ENCODE measurements around the gene SNX18.

SNX18 gene

GRCh38 chr5:54580997-54581811 is 63.6 kb downstream of the SNX18 start:
- no peak for DNase-seq (ENCODE audit: low spot score)

DNA sequence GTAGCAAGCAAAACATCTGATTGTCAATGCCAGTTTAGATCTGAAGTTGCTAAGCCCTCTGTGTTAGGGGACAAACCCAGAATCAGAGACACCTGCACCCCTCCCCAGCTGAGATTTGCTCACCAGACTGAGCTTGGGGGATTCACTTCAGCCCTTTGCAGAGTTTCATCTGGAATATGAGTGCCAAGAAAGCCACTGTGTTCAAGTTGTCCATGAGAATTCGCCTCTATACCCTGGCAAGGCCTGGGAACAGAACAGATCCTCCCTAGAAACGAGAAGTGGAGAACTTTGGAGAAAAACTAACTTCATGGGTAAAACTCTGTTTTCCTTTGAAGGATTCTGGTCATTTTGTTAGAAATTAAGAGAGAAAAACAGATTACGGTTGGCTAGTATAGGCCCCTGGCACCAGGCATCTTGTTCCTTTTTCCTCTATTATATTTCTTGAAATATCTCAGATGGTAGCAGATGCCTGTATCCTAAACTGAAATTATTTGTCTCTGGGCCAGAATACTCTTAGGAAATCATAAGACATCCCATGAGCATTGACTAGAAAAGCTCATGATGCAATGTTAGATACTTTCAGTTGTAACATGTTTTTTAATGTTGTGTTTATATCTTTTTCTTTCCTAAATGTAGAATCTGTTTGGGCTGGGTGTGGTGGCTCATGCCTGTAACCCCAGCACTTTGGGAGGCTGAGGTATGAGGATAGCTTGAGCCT is 64.4 kb downstream of the SNX18 start:
- DNase-seq (ENCODE audit: low spot score): no peak

DNA sequence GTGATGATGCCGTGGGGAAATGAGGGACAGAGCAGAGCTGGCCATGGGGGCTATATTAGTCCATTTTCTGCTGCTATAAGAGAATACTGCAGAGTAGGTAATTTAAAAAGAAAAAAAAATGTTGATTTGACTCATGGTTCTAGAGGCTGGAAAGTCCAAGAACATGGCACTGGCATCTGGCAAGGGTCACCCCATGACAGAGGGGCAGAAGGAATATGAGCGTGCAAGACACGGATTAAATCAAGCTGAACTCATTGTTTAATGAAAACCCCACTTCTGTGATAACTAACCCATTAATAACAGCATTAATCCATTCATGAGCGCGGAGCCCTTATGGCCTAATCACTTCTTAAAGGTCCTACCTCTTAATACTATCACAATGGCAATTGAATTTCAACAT is 68.8 kb downstream of the SNX18 start:
- DNase-seq (ENCODE audit: low spot score): no peak

DNA sequence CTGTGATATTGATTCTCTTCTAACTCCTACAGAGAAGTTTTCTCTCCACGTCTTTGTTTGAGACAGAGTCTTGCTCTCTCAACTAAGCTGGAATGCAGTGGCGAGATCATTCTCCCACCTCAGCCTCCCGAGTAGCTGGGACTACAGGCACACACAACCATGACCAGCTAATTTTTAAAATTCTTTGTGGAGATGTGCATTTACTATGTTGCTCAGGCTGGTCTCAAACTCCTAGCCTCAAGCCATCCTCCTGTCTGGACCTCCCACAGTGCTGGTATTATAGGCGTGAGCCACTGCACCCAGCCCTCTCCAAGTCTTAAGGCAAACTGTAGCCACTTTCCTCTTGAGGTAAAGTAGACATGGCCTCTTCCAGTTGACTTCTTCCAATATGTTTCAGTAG is 72.2 kb downstream of the SNX18 start:
- no peak for DNase-seq (ENCODE audit: low spot score)

DNA sequence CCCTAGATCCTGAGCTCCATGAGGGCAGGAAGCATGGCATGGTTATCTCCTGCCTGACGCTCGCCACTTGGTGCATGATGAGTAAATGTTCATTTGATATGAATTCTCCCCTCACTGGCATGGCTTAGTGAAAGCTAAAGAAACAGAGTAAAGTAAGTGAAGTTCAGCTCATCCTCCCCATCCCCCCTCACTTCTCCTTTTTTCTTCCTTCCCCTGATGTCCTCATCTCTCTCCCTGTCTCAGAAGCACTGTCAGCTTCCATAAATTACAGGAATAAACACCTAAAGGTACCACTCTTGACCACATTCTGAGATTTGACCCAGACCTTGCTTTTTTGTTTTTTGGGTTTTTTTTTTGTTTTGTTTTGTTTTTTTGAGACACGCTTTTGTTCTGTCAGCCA is 73.3 kb downstream of the SNX18 start:
- no peak for DNase-seq (ENCODE audit: low spot score)

- no peak for DNase-seq (ENCODE audit: low spot score)
These were observed 76.2 kb downstream of the SNX18 start for GRCh38 chr5:54593779-54594178.

DNA sequence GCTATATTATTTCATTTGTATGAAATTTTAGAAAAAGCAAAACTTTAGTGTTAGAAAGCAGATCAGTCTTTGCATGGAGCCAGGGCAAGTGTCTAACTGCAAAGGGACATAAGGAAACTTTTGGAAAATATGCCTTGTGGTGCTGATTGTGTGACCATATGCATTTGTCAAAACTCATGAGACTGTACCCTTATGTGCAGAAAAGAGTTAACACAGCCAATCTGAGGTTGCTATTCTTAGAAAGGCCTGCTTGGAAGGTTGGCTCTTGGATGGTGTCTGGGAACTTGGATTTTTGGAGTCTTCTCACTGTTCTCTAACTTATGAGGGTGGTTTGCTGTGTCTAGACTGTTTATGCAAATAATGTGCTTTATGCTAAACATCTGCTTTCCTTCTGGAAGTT is 76.6 kb downstream of the SNX18 start:
- DNase-seq (ENCODE audit: low spot score): no peak

- DNase-seq (ENCODE audit: low spot score): no peak
These were observed 78.2 kb downstream of the SNX18 start for GRCh38 chr5:54595721-54596120.

All from HuH-7.5 (cell line).